ENCODE results near the gene TAF1D. TPM values are rescaled to one million over a fixed set of nuclear protein-coding genes. Genes with fewer than 3 reads are reported as not detected.

Gene TAF1D
- polyA plus RNA-seq (2013), result 375 TPM

GRCh38 chr11:93741094-93741881, at the start of gene TAF1D, which contains the start of gene C11orf54:
Gene TAF1D, minus strand, starts transcription at chr11:93741495. Its CDS starts 2,191 bp downstream, at chr11:93739304.
Gene C11orf54, plus strand, starts transcription at chr11:93741672. Its CDS starts 5,722 bp downstream, at chr11:93747394.
- Histone ChIP-seq H3K27ac (ENCODE audit: insufficient read depth in 1 of 2, low read depth in 1 of 2, low read length in 2 of 2, poor library complexity in 1 of 2, severe bottlenecking in 2 of 2) (peak within 1 kb of the TSS; percentile 92 to 97), H3K9me3 (ENCODE audit: control extremely low read depth in 1 of 5, control insufficient read depth in 4 of 5, insufficient read depth in 2 of 5, low read depth in 1 of 5, low read length in 4 of 5) (no peaks in the 10 kb centered on the region), H3K36me3 (ENCODE audit: control insufficient read depth in 4 of 4, insufficient read depth in 4 of 4, low read length in 3 of 4) (peaks cover 8 to 45% (median 21%) of the 10 kb centered on the region in 4 experiments), H3K4me3 (ENCODE audit: control insufficient read depth in 1 of 7, extremely low read depth in 1 of 7, insufficient read depth in 4 of 7, low read depth in 2 of 7, low read length in 6 of 7) (peak within 1 kb of the TSS; percentile 83 to 99 (median 94)), H3K4me1 (ENCODE audit: control extremely low read depth in 1 of 4, control insufficient read depth in 4 of 4, insufficient read depth in 4 of 4, low read length in 3 of 4) (peaks cover 16 to 72% (median 37%) of the 10 kb centered on the region in 4 experiments), H3K27me3 (replicated peaks in 2 of 5; ENCODE audit: control insufficient read depth in 4 of 5, insufficient read depth in 5 of 5, low read length in 4 of 5) (no peaks in the 10 kb centered on the region)
- ChIA-PET POLR2A (interaction anchor here (0.6 to 4.3 kb wide), 9 partner anchors 10 to 199 kb away, joined by 3 to 47 read pairs (median 4); partner anchors contain the start of genes MED17 and VSTM5), CTCF (interaction anchor here (0.9 to 6.7 kb wide), 10 partner anchors 10 to 57 kb away, joined by 3 to 51 read pairs (median 7); partner anchors contain the start of gene MED17)
- DNase-seq, result peak; percentile 99
- WGBS (ENCODE audit: insufficient coverage), result under 1% methylated on average over 51 of the region's 65 CpGs

GRCh38 chr11:93784935-93785360, 43.7 kb upstream of the TAF1D start:
- CTCF ChIA-PET, result no interaction called here
- peaks cover 0 to 32% (median 19%) of the 10 kb centered on the region in 4 experiments for H3K4me1 ChIP-seq (ENCODE audit: control extremely low read depth in 1 of 4, control insufficient read depth in 4 of 4, insufficient read depth in 4 of 4, low read length in 3 of 4)

GRCh38 chr11:93784145-93784934, 43.0 kb upstream of the TAF1D start, which contains the start of gene MED17:
Gene MED17, plus strand, starts transcription at chr11:93784282. Its CDS starts 232 bp downstream, at chr11:93784514.
- Histone ChIP-seq H3K4me1 (ENCODE audit: control extremely low read depth in 1 of 4, control insufficient read depth in 4 of 4, insufficient read depth in 4 of 4, low read length in 3 of 4) (peaks cover 0 to 32% (median 19%) of the 10 kb centered on the region in 4 experiments), H3K4me3 (ENCODE audit: control insufficient read depth in 1 of 7, extremely low read depth in 1 of 7, insufficient read depth in 4 of 7, low read depth in 2 of 7, low read length in 6 of 7) (peak within 1 kb of the TSS; percentile 68 to 100 (median 99)), H3K36me3 (ENCODE audit: control insufficient read depth in 4 of 4, insufficient read depth in 4 of 4, low read length in 3 of 4) (peaks cover 1 to 14% (median 5%) of the 10 kb centered on the region in 4 experiments), H3K9me3 (ENCODE audit: control extremely low read depth in 1 of 5, control insufficient read depth in 4 of 5, insufficient read depth in 2 of 5, low read depth in 1 of 5, low read length in 4 of 5) (no peaks in the 10 kb centered on the region), H3K27me3 (replicated peaks in 2 of 5; ENCODE audit: control insufficient read depth in 4 of 5, insufficient read depth in 5 of 5, low read length in 4 of 5) (no peaks in the 10 kb centered on the region), H3K27ac (ENCODE audit: insufficient read depth in 1 of 2, low read depth in 1 of 2, low read length in 2 of 2, poor library complexity in 1 of 2, severe bottlenecking in 2 of 2) (peak within 1 kb of the TSS; percentile 94 to 96)
- DNase-seq, result peak; percentile 91 to 93 (median 91)
- ChIA-PET POLR2A (interaction anchor here (0.7 to 1.5 kb wide), 5 partner anchors 29 to 586 kb away, joined by 3 to 11 read pairs (median 4); partner anchors contain the start of genes C11orf54, SLC36A4 and TAF1D), CTCF (interaction anchor here (0.7 to 2.4 kb wide), 7 partner anchors 8 to 43 kb away, joined by 3 to 10 read pairs (median 4); partner anchors contain the start of genes C11orf54 and TAF1D)
- WGBS (ENCODE audit: insufficient coverage), result 0% methylated on average over 59 of the region's 72 CpGs

More at GRCh38 chr11:93784935-93785360, 43.7 kb upstream of the TAF1D start:
- peaks cover 2 to 20% (median 9%) of the 10 kb centered on the region in 4 experiments for H3K36me3 ChIP-seq (ENCODE audit: control insufficient read depth in 4 of 4, insufficient read depth in 4 of 4, low read length in 3 of 4)
- 0% methylated on average over 11 of the region's 13 CpGs for WGBS (ENCODE audit: insufficient coverage)
- no peaks in the 10 kb centered on the region for H3K9me3 ChIP-seq (ENCODE audit: control extremely low read depth in 1 of 5, control insufficient read depth in 4 of 5, insufficient read depth in 2 of 5, low read depth in 1 of 5, low read length in 4 of 5)
- H3K27me3 ChIP-seq (replicated peaks in 2 of 5; ENCODE audit: control insufficient read depth in 4 of 5, insufficient read depth in 5 of 5, low read length in 4 of 5), result no peaks in the 10 kb centered on the region
- peak overlapping the region; percentile 68 to 100 (median 99) for H3K4me3 ChIP-seq (ENCODE audit: control insufficient read depth in 1 of 7, extremely low read depth in 1 of 7, insufficient read depth in 4 of 7, low read depth in 2 of 7, low read length in 6 of 7)
- POLR2A ChIA-PET, result interaction anchor here (1.2 kb wide), 1 partner anchor 41 kb away, joined by 4 read pairs; no protein-coding TSS in a partner anchor
- no peak for DNase-seq
- H3K27ac ChIP-seq (ENCODE audit: insufficient read depth in 1 of 2, low read depth in 1 of 2, low read length in 2 of 2, poor library complexity in 1 of 2, severe bottlenecking in 2 of 2), result peak overlapping the region; percentile 94 to 96

GRCh38 chr11:93783765-93784144, 42.5 kb upstream of the TAF1D start:
- H3K4me1 ChIP-seq (ENCODE audit: control extremely low read depth in 1 of 4, control insufficient read depth in 4 of 4, insufficient read depth in 4 of 4, low read length in 3 of 4), result peaks cover 0 to 32% (median 19%) of the 10 kb centered on the region in 4 experiments
- CTCF ChIA-PET, result interaction anchor here (0.7 to 2.4 kb wide), 7 partner anchors 9 to 42 kb away, joined by 3 to 10 read pairs (median 4); partner anchors contain the start of genes C11orf54 and TAF1D
- H3K9me3 ChIP-seq (ENCODE audit: control extremely low read depth in 1 of 5, control insufficient read depth in 4 of 5, insufficient read depth in 2 of 5, low read depth in 1 of 5, low read length in 4 of 5), result no peaks in the 10 kb centered on the region
- DNase-seq, result peak in 1 of 3 donors; percentile 56
- peak overlapping the region; percentile 94 to 96 for H3K27ac ChIP-seq (ENCODE audit: insufficient read depth in 1 of 2, low read depth in 1 of 2, low read length in 2 of 2, poor library complexity in 1 of 2, severe bottlenecking in 2 of 2)
- POLR2A ChIA-PET, result interaction anchor here (0.7 to 1.5 kb wide), 6 partner anchors 28 to 586 kb away, joined by 3 to 11 read pairs (median 4); partner anchors contain the start of genes C11orf54, SLC36A4 and TAF1D
- H3K36me3 ChIP-seq (ENCODE audit: control insufficient read depth in 4 of 4, insufficient read depth in 4 of 4, low read length in 3 of 4), result peaks cover 0 to 9% (median 2%) of the 10 kb centered on the region in 4 experiments
- H3K27me3 ChIP-seq (replicated peaks in 2 of 5; ENCODE audit: control insufficient read depth in 4 of 5, insufficient read depth in 5 of 5, low read length in 4 of 5), result no peaks in the 10 kb centered on the region
- WGBS (ENCODE audit: insufficient coverage), result 2% methylated on average over 7 of the region's 10 CpGs
- peak overlapping the region; percentile 68 to 100 (median 99) for H3K4me3 ChIP-seq (ENCODE audit: control insufficient read depth in 1 of 7, extremely low read depth in 1 of 7, insufficient read depth in 4 of 7, low read depth in 2 of 7, low read length in 6 of 7)

- 96% methylated on average over 3 of the region's 7 CpGs for WGBS (ENCODE audit: insufficient coverage)
- DNase-seq, result peak in 1 of 3 donors; percentile 43
- Histone ChIP-seq H3K9me3 (ENCODE audit: control extremely low read depth in 1 of 5, control insufficient read depth in 4 of 5, insufficient read depth in 2 of 5, low read depth in 1 of 5, low read length in 4 of 5) (no peaks in the 10 kb centered on the region), H3K4me3 (ENCODE audit: control insufficient read depth in 1 of 7, extremely low read depth in 1 of 7, insufficient read depth in 4 of 7, low read depth in 2 of 7, low read length in 6 of 7) (peak overlapping the region in 6 of 7 experiments; percentile 77 to 100 (median 99)), H3K36me3 (ENCODE audit: control insufficient read depth in 4 of 4, insufficient read depth in 4 of 4, low read length in 3 of 4) (peaks cover 0 to 7% (median 0%) of the 10 kb centered on the region in 4 experiments), H3K4me1 (ENCODE audit: control extremely low read depth in 1 of 4, control insufficient read depth in 4 of 4, insufficient read depth in 4 of 4, low read length in 3 of 4) (peaks cover 0 to 32% (median 19%) of the 10 kb centered on the region in 4 experiments), H3K27me3 (replicated peaks in 2 of 5; ENCODE audit: control insufficient read depth in 4 of 5, insufficient read depth in 5 of 5, low read length in 4 of 5) (no peaks in the 10 kb centered on the region), H3K27ac (ENCODE audit: insufficient read depth in 1 of 2, low read depth in 1 of 2, low read length in 2 of 2, poor library complexity in 1 of 2, severe bottlenecking in 2 of 2) (peak overlapping the region in 1 of 2 experiments; percentile 96)
- CTCF ChIA-PET, result interaction anchor here (0.9 to 2.4 kb wide), 6 partner anchors 11 to 45 kb away, joined by 3 to 10 read pairs (median 4); partner anchors contain the start of genes C11orf54 and TAF1D
- POLR2A ChIA-PET, result interaction anchor here (0.7 to 1.5 kb wide), 3 partner anchors 38 to 69 kb away, joined by 3 to 11 read pairs (median 5); partner anchors contain the start of genes C11orf54 and TAF1D
Observed at GRCh38 chr11:93783362-93783761, 42.1 kb upstream of the TAF1D start.

- CTCF ChIA-PET, result no interaction called here
- no peak overlapping the region for H3K4me3 ChIP-seq (ENCODE audit: control insufficient read depth in 1 of 7, extremely low read depth in 1 of 7, insufficient read depth in 4 of 7, low read depth in 2 of 7, low read length in 6 of 7)
Observed at GRCh38 chr11:93775289-93775688, 34.0 kb upstream of the TAF1D start.

More at GRCh38 chr11:93775289-93775688, 34.0 kb upstream of the TAF1D start:
- no peaks in the 10 kb centered on the region for H3K36me3 ChIP-seq (ENCODE audit: control insufficient read depth in 4 of 4, insufficient read depth in 4 of 4, low read length in 3 of 4)
- no peaks in the 10 kb centered on the region for H3K27me3 ChIP-seq (replicated peaks in 2 of 5; ENCODE audit: control insufficient read depth in 4 of 5, insufficient read depth in 5 of 5, low read length in 4 of 5)
- POLR2A ChIA-PET, result no interaction called here
- H3K9me3 ChIP-seq (ENCODE audit: control extremely low read depth in 1 of 5, control insufficient read depth in 4 of 5, insufficient read depth in 2 of 5, low read depth in 1 of 5, low read length in 4 of 5), result peaks cover 0 to 11% (median 8%) of the 10 kb centered on the region in 5 experiments
- no CpG with 5 or more reads among the region's 2 CpGs for WGBS (ENCODE audit: insufficient coverage)
- peak; percentile 15 to 37 (median 36) for DNase-seq
- H3K27ac ChIP-seq (ENCODE audit: insufficient read depth in 1 of 2, low read depth in 1 of 2, low read length in 2 of 2, poor library complexity in 1 of 2, severe bottlenecking in 2 of 2), result no peak overlapping the region
- no peaks in the 10 kb centered on the region for H3K4me1 ChIP-seq (ENCODE audit: control extremely low read depth in 1 of 4, control insufficient read depth in 4 of 4, insufficient read depth in 4 of 4, low read length in 3 of 4)
